Activated CD4-positive, alpha-beta memory T cell treated with anti-CD3 and anti-CD28 coated beads, Interleukin-2, amount 10 ng/mL, durations not matched to agents 7 days and 5 days (primary cell): Measurements from ENCODE around the gene SWAP70. TPM values are rescaled to one million over a fixed set of nuclear protein-coding genes. Genes with fewer than 3 reads are reported as not detected.
"Not testable (repeated sequence)": the region's sequence is repeated elsewhere in the genome, so short reads cannot be mapped to it uniquely, and the experiment has no call there.

Experiments
- CTCF ChIA-PET: fragments of 350-600 bp; sonication (Branson Sonifier 250); formaldehyde crosslinking; loops from one replicate; lab custom pipeline; 2021; ENCODE audit warnings: antibody characterized with exemption, inconsistent platforms; lab: Charles Lee
- POLR2A ChIA-PET: fragments of 350-600 bp; sonication (Branson Sonifier 250); formaldehyde crosslinking; loops from one replicate; lab custom pipeline; 2021; ENCODE audit warnings: antibody characterized with exemption; lab: Charles Lee
- DNase-seq: peaks from one replicate; pipeline ENCODE4 v3.0.0-alpha.2; 2020
- H3K27ac Mint-ChIP-seq: one replicate; pipeline ENCODE4 v1.8.0; 2021; ENCODE audit warnings: mild to moderate bottlenecking, mixed read lengths
- H3K27me3 Mint-ChIP-seq: one replicate; pipeline ENCODE4 v1.8.0; 2021; ENCODE audit warnings: mixed read lengths
- H3K36me3 Mint-ChIP-seq: one replicate; pipeline ENCODE4 v1.8.0; 2021; ENCODE audit warnings: low read depth, mixed read lengths
- H3K4me1 Mint-ChIP-seq: one replicate; pipeline ENCODE4 v1.8.0; 2021; ENCODE audit warnings: mixed read lengths
- H3K4me3 Mint-ChIP-seq: one replicate; pipeline ENCODE4 v1.8.0; 2021; ENCODE audit warnings: mild to moderate bottlenecking, mixed read lengths
- H3K9me3 Mint-ChIP-seq: one replicate; pipeline ENCODE4 v1.8.0; 2021; ENCODE audit warnings: mixed read lengths
- total RNA-seq, 2 experiments: library from RNA; stranded (reverse); gene quantifications; one replicate each; pipeline ENCODE4 v1.2.3, GENCODE V29; 2021

The SWAP70 gene
- 1 to 10 TPM; 8.6 to 9.1 TPM for total RNA-seq

DNA sequence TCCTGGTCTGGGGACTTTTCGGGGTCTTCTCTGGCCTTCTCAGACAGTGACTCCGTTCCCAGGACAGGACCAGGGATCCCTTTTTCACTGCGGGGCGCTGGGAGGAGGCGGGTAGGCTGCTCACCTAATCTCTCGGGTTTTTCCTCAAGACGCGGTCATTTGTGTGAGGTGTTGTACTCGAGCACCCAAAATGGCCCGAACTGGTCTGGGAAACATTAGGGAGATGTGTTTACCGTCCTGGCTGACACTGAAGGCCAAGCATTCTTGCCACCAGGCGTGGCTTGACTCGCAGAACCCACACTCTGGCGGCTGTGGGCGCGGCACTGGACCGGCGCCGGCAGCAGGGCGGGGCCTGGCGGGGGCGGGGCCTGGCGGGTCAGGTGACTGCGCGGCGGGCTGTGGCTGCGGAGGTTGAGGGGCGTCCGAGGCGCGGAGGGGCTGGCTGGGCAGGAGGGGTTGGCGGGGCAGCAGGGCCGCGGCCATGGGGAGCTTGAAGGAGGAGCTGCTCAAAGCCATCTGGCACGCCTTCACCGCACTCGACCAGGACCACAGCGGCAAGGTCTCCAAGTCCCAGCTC lies at the start of gene SWAP70:
TSS of gene SWAP70 (plus strand) at position 379 of the 577 bp plus-strand sequence. CDS start at position 482, 103 bp downstream.
- Mint-ChIP-seq H3K27ac (peak within 1 kb of the TSS; percentile 43), H3K4me3 (peak within 1 kb of the TSS; percentile 81)
- CTCF ChIA-PET, result interaction anchor here (1.5 to 1.9 kb wide), 2 partner anchors 50 to 85 kb away, joined by 3 to 10 read pairs; no protein-coding TSS in a partner anchor

DNA sequence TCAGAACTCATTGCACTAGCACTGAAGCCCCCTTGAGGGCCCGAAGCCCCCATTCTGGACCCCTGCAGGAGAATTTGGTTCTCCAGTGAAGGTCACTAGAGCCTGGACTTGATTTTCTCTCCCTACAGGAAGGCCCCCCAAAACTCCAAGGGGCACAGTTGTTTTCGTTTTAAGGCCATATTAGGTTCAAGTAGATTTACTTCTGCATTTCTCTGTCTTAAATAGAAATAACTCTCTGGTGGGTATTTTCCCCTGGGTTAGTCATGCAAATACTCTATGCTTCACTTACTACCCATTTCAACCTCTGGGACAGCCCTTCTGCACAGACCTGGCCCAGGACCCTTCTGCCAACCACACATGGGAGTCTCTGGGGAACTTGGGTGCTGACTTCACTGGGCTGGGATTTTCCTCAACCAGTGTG lies 48.8 kb upstream of the SWAP70 start:
- no peak overlapping the region for H3K4me3 Mint-ChIP-seq

More for the DNA sequence above, at the start of gene SWAP70:
- POLR2A ChIA-PET, result interaction anchor here (1.0 to 1.4 kb wide), 2 partner anchors 51 to 203 kb away, joined by 3 to 6 read pairs; no protein-coding TSS in a partner anchor
- Mint-ChIP-seq H3K9me3 (peaks cover 8% of the 10 kb centered on the region), H3K4me1 (peaks cover 21% of the 10 kb centered on the region), H3K27me3 (peaks cover 27% of the 10 kb centered on the region), H3K36me3 (peaks cover 9% of the 10 kb centered on the region)
- peak; percentile 80 for DNase-seq

GRCh38 chr11:9616042-9616675 lies 47.7 kb upstream of the SWAP70 start:
- H3K4me3 Mint-ChIP-seq, result no peak overlapping the region
- CTCF ChIA-PET, result interaction anchor here (1.4 kb wide), 1 partner anchor 109 kb away, joined by 3 read pairs; no protein-coding TSS in a partner anchor
- no peaks in the 10 kb centered on the region for H3K36me3 Mint-ChIP-seq
- H3K27me3 Mint-ChIP-seq, result peaks cover 3% of the 10 kb centered on the region
- POLR2A ChIA-PET, result no interaction called here
- DNase-seq, result no peak
- no peaks in the 10 kb centered on the region for H3K9me3 Mint-ChIP-seq
- H3K4me1 Mint-ChIP-seq, result peaks cover 24% of the 10 kb centered on the region
- no peak overlapping the region for H3K27ac Mint-ChIP-seq

More for the DNA sequence above, 48.8 kb upstream of the SWAP70 start:
- CTCF ChIA-PET, result no interaction called here
- no peak for DNase-seq
- Mint-ChIP-seq H3K27me3 (peaks cover 3% of the 10 kb centered on the region), H3K36me3 (no peaks in the 10 kb centered on the region), H3K4me1 (peaks cover 26% of the 10 kb centered on the region), H3K9me3 (no peaks in the 10 kb centered on the region), H3K27ac (no peak overlapping the region)
- POLR2A ChIA-PET, result no interaction called here

DNA sequence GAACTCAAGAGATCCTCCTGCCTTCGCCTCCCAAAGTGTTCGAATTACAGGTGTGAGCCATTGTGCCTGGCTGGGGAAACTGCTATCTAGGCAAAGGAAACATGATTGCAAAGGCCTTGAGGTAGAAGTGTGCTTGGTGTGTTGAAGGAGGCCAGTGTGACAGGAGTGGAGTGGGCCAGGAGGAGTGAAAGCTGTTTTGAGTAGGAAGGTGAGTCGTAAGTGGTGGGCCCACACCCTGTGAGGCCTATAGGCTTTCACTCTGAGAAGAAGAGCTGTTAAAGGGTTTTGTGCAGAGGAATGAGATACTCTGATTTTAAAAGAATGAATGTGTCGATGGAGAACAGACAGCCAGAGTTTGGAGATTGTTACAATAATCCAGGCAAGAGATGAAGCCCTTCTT lies 47.0 kb upstream of the SWAP70 start:
- Mint-ChIP-seq H3K4me1 (peaks cover 22% of the 10 kb centered on the region), H3K27ac (no peak overlapping the region), H3K9me3 (no peaks in the 10 kb centered on the region), H3K4me3 (no peak overlapping the region), H3K36me3 (no peaks in the 10 kb centered on the region), H3K27me3 (peaks cover 3% of the 10 kb centered on the region)
- CTCF ChIA-PET, result interaction anchor here (1.4 to 1.5 kb wide), 2 partner anchors 110 to 132 kb away, joined by 3 to 5 read pairs; no protein-coding TSS in a partner anchor
- no peak for DNase-seq
- POLR2A ChIA-PET, result no interaction called here

DNA sequence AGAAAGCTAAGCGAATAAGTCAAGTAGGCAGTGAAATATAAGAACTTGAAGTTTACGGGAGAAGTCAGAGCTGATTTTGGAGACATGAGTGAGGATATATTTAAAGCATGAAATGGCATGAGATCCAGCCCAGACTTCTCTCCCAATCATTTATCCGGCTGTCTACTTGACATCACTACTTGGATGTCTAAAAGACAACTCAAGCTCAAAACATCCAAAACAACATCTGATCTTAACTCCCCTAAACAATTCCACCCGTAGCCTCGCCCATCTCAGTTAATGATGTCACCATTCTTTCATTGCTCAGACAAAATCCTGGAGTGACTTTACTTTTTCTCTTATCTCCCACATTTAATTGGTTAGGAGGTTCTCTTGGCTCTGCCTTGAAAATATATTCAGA lies 45.9 kb upstream of the SWAP70 start:
- Mint-ChIP-seq H3K36me3 (no peaks in the 10 kb centered on the region), H3K4me1 (peaks cover 17% of the 10 kb centered on the region), H3K9me3 (no peaks in the 10 kb centered on the region), H3K4me3 (no peak overlapping the region), H3K27me3 (peaks cover 3% of the 10 kb centered on the region), H3K27ac (no peak overlapping the region)
- ChIA-PET POLR2A (interaction anchor here (1.1 kb wide), 1 partner anchor 44 kb away, joined by 7 read pairs; the partner anchor contains the start of gene WEE1), CTCF (interaction anchor here (1.4 to 1.5 kb wide), 2 partner anchors 111 to 131 kb away, joined by 3 to 5 read pairs; no protein-coding TSS in a partner anchor)
- no peak for DNase-seq

DNA sequence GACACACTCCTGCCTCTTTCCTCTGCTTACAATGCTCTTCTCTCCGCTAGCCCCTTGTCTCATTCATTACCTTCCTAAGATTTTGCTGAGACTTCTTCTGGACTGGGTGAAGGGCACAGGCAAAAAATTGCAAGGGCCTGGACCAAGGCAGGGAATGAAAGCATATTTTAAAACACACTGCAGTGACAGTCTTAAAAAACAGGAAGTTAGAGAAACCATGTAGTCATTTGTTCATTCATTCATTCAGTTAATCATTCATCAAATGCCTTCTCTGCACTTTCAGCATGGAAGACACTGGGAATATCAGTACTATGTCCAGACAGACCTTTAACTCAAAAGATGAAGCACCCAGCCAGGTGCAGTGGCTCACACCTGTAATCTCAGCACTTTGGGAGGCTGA lies 44.9 kb upstream of the SWAP70 start:
- CTCF ChIA-PET, result no interaction called here
- POLR2A ChIA-PET, result no interaction called here
- Mint-ChIP-seq H3K27me3 (peaks cover 3% of the 10 kb centered on the region), H3K27ac (no peak overlapping the region), H3K9me3 (no peaks in the 10 kb centered on the region), H3K4me3 (no peak overlapping the region), H3K4me1 (peaks cover 9% of the 10 kb centered on the region), H3K36me3 (no peaks in the 10 kb centered on the region)
- DNase-seq, result no peak

GRCh38 chr11:9619971-9620370 lies 43.9 kb upstream of the SWAP70 start:
- H3K27me3 Mint-ChIP-seq, result peaks cover 4% of the 10 kb centered on the region
- CTCF ChIA-PET, result interaction anchor here (0.7 kb wide), 1 partner anchor 967 kb away, joined by 6 read pairs; no protein-coding TSS in a partner anchor
- H3K36me3 Mint-ChIP-seq, result no peaks in the 10 kb centered on the region
- DNase-seq, result no peak
- H3K4me1 Mint-ChIP-seq, result peaks cover 2% of the 10 kb centered on the region
- POLR2A ChIA-PET, result no interaction called here
- H3K4me3 Mint-ChIP-seq, result no peak overlapping the region
- H3K27ac Mint-ChIP-seq, result no peak overlapping the region
- H3K9me3 Mint-ChIP-seq, result no peaks in the 10 kb centered on the region

DNA sequence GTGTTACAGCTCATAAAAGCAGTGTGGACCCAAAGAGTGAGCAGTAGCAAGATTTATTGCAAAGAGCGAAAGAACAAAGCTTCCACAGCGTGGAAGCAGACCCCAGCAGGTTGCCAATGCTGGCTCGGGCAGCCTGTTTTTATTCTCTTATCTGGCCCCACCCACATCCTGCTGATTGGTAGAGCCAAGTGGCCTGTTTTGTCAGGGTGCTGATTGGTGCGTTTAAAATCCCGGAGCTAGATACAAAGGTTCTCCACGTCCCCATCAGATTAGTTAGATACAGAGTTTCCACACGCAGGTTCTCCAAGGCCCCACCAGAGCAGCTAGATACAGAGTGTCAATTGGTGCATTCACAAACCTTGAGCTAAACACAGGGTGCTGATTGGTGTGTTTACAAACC lies 41.5 kb upstream of the SWAP70 start:
- H3K27ac Mint-ChIP-seq, H3K36me3 Mint-ChIP-seq, H3K4me1 Mint-ChIP-seq, H3K4me3 Mint-ChIP-seq, H3K9me3 Mint-ChIP-seq, POLR2A ChIA-PET, CTCF ChIA-PET, DNase-seq: not testable (repeated sequence)
- H3K27me3 Mint-ChIP-seq, result peaks cover 20% of the 10 kb centered on the region

GRCh38 chr11:9623053-9623452 lies 40.8 kb upstream of the SWAP70 start:
- peaks cover 20% of the 10 kb centered on the region for H3K27me3 Mint-ChIP-seq
- POLR2A ChIA-PET, H3K27ac Mint-ChIP-seq, H3K36me3 Mint-ChIP-seq, H3K4me1 Mint-ChIP-seq, H3K9me3 Mint-ChIP-seq, H3K4me3 Mint-ChIP-seq, DNase-seq: not testable (repeated sequence)
- CTCF ChIA-PET, result interaction anchor here (1.9 kb wide), 1 partner anchor 9 kb away, joined by 8 read pairs; no protein-coding TSS in a partner anchor

DNA sequence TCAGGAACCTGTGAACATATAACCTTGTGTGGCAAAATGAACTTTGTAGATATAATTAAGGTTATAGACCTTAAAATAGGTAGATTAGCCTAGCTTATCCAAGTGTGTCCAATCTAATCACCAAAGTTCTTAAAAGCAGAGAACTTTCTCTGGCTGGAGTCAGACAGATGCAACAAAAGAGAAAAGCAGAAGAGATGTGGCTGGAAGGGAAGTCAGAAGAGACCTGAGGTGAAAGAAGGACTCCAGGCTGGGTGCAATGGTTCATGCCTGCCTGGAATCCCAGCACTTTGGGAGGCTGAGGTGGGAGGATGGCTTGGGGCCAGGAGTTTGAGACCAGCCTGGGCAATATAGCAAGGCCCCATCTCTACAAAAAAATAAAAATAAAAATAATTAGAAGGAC lies 39.4 kb upstream of the SWAP70 start:
- Mint-ChIP-seq H3K36me3 (no peaks in the 10 kb centered on the region), H3K27ac (no peak overlapping the region), H3K4me1 (no peaks in the 10 kb centered on the region), H3K27me3 (peaks cover 24% of the 10 kb centered on the region), H3K4me3 (no peak overlapping the region), H3K9me3 (no peaks in the 10 kb centered on the region)
- no peak for DNase-seq
- POLR2A ChIA-PET, result no interaction called here
- CTCF ChIA-PET, result interaction anchor here (1.9 kb wide), 1 partner anchor 11 kb away, joined by 8 read pairs; no protein-coding TSS in a partner anchor

DNA sequence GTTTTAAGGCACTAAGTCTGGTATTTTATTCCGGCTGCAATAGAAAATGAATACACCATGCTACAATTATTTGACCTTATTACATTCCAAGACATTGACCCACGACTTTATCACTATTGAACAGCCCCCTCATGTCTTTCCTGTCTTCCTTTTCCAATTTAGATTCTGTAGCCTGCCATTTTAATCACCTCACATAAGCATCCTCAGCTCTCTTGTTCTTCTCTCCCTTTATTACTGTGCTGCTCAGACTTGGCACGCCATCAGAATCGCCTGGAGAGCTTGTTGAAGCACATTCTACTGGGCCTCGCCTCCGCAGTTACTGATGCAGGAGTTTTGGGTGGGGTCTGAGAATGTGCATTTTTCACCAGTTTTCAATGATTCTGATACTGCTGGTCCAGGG lies 38.7 kb upstream of the SWAP70 start:
- no peaks in the 10 kb centered on the region for H3K9me3 Mint-ChIP-seq
- CTCF ChIA-PET, result no interaction called here

DNA sequence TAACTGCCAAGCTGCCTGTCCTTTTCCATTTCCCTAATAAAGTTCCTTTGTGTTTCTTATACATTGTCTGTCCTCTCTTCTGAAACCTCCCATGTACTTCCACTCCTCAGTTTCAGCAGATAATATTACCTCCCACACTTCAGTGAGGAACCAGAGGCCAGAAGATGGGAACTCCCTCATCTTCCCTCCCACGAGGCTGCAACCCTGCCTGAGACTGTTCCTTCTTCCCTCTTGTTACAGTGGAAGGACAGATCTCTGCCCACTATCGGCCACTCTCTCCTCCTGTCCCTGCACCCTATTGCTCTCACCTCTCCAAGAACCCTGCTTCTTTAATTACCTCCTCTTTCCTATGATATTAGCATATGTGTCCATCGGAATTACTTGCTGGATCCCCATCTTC lies 38.1 kb upstream of the SWAP70 start:
- DNase-seq, result no peak
- Mint-ChIP-seq H3K36me3 (no peaks in the 10 kb centered on the region), H3K27me3 (peaks cover 24% of the 10 kb centered on the region), H3K4me1 (no peaks in the 10 kb centered on the region), H3K9me3 (no peaks in the 10 kb centered on the region), H3K4me3 (no peak overlapping the region), H3K27ac (no peak overlapping the region)
- ChIA-PET CTCF (interaction anchor here (0.9 kb wide), 1 partner anchor 13 kb away, joined by 3 read pairs; no protein-coding TSS in a partner anchor), POLR2A (no interaction called here)

More for the DNA sequence above, 38.7 kb upstream of the SWAP70 start:
- Mint-ChIP-seq H3K27ac (no peak overlapping the region), H3K4me3 (no peak overlapping the region), H3K27me3 (peaks cover 24% of the 10 kb centered on the region), H3K36me3 (no peaks in the 10 kb centered on the region), H3K4me1 (no peaks in the 10 kb centered on the region)
- DNase-seq, result no peak
- POLR2A ChIA-PET, result no interaction called here
